GM12873 (cell line): ENCODE results near the gene PAFAH1B1.

Experiments used
- TF ChIP-seq, protein P1 (sequence below): IDR thresholded peaks from 2 replicates; pipeline ENCODE4 v1.5.1; 2012; ENCODE audit warnings: low read depth, mild to moderate bottlenecking, moderate library complexity, low read length, control low read depth; ENCODE audit not compliant: insufficient read depth; ENCODE audit errors: missing control alignments

PAFAH1B1 gene

GRCh38 chr17:2680961-2681360 is 87.5 kb downstream of the PAFAH1B1 start:
- TF ChIP-seq, protein P1, sequence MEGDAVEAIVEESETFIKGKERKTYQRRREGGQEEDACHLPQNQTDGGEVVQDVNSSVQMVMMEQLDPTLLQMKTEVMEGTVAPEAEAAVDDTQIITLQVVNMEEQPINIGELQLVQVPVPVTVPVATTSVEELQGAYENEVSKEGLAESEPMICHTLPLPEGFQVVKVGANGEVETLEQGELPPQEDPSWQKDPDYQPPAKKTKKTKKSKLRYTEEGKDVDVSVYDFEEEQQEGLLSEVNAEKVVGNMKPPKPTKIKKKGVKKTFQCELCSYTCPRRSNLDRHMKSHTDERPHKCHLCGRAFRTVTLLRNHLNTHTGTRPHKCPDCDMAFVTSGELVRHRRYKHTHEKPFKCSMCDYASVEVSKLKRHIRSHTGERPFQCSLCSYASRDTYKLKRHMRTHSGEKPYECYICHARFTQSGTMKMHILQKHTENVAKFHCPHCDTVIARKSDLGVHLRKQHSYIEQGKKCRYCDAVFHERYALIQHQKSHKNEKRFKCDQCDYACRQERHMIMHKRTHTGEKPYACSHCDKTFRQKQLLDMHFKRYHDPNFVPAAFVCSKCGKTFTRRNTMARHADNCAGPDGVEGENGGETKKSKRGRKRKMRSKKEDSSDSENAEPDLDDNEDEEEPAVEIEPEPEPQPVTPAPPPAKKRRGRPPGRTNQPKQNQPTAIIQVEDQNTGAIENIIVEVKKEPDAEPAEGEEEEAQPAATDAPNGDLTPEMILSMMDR, result no peak

DNA sequence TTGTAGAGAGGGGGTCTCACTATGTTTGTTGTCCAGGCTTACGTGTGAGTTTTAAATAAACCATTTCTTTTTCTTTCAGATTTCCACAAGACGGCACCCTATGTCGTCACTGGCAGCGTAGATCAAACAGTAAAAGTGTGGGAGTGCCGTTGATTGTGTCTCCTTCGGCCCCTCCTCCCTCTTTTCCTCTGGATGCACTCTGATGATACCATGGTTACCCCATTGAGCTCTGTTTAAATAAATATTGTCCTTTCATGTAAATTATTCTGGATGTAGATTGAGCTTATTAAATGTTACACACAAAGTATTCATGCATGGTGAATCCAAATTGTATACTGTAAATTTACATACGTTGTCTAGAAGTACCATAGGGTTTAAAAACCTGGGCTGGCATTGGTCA is 88.2 kb downstream of the PAFAH1B1 start:
- TF ChIP-seq, protein P1, result no peak

- TF ChIP-seq, protein P1, result no peak
These were observed 88.9 kb downstream of the PAFAH1B1 start for GRCh38 chr17:2682176-2682938.

GRCh38 chr17:2683912-2684311 is 90.5 kb downstream of the PAFAH1B1 start:
- TF ChIP-seq, protein P1, result no peak

- TF ChIP-seq, protein P1, result no peak
These were observed 91.1 kb downstream of the PAFAH1B1 start for GRCh38 chr17:2684549-2684948.

DNA sequence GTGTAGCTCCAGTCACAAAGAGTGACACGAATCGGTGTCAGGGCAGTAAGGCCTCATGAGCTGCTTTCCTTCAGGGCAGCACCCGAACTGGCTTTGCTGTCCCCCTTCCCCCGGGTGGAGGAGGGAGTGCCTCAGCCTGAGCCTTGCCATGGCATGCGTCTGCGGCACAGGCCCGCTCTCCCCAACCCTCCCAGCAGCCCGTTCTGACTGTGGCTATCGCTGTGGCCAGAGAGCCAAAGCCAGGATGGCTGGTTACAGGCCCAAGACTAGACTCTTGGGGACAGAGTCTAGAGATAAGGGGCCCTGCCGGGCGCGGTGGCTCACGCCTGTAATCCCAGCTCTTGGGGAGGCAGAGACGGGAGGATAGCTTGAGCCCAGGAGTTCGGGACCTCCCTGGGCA is 92.2 kb downstream of the PAFAH1B1 start:
- TF ChIP-seq, protein P1, result no peak

DNA sequence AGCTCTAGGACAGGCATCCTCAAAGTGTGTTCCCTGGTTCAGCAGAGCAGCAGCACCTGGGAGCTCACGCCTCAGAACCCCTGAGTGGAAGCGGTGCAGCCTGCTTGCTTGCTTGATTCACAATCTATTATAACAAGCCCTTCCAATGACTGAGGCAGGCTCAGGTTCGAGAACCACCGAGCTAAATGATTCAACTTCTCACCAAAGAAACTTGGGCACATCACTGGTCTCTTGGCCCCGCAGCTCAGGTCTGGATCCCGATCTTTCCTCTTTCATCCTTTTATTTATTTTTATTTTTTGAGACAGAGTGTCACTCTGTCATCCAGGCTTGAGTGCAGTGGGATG is 93.6 kb downstream of the PAFAH1B1 start:
- TF ChIP-seq, protein P1, result no peak
